ENCODE results near the gene SCARB2.
"Not testable (repeated sequence)": the region's sequence is repeated elsewhere in the genome, so short reads cannot be mapped to it uniquely, and the experiment has no call there.

Gene SCARB2, protein sequence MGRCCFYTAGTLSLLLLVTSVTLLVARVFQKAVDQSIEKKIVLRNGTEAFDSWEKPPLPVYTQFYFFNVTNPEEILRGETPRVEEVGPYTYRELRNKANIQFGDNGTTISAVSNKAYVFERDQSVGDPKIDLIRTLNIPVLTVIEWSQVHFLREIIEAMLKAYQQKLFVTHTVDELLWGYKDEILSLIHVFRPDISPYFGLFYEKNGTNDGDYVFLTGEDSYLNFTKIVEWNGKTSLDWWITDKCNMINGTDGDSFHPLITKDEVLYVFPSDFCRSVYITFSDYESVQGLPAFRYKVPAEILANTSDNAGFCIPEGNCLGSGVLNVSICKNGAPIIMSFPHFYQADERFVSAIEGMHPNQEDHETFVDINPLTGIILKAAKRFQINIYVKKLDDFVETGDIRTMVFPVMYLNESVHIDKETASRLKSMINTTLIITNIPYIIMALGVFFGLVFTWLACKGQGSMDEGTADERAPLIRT

DNA sequence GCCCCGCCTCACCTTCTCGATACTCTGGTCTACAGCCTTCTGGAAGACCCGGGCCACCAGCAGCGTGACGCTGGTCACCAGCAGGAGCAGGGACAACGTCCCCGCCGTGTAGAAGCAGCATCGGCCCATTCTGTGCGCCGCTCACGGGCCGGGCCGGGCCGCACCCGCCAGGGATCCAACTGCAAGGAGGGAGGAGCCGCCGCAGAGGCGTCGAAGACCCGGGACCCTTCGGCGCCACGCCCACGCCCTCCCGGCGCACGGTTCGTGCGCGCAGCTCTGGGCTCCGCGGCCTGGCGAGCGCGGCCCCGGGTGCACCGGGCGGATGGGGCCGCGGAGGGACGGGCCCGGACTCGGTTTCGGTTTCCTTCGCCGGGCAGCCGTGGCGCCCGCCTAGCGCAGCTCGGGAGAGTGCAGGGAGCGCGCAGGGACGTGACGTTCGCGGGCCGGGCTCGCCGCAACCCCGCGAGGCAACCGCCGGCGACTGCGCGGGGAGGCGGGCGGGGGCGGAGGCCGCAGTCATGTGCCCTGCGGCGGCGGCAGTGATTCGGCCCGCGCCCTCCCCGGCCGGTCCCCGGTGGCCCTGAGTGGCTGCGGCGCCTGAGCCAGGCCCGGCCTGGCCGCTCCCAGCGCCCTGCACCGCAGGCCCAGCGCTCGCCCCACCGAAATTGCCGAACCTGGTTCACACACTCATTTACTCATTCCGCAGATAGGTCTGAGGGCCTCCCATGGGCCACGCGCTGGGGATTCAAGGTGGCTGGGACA lies at the start of gene SCARB2:
Gene SCARB2, minus strand, starts transcription at position 410 of the 762 bp plus-strand sequence. Its CDS starts 281 bp downstream, at position 129.
- peak; percentile 32 to 56 for DNase-seq (ENCODE audit: low read depth in 2 of 2)

DNA sequence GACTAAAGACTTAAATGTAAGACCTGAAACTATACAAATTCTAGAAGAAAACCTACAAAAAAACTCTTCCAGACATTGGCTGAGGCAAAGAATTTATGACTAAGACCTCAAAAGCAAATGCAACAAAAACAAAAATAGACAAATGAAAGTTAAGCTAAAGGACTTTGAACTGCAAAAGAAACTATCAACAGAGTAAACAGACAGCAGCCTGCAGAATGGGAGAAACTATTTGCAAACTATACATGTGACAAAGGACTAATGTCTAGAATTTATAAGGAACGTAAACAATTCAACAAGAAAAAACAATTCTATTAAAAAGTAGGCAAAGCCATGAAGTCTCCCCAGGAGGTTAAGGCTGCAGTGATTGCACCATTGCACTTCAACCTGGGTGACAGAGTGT lies 46.9 kb upstream of the SCARB2 start:
- no peak for DNase-seq (ENCODE audit: low read depth in 2 of 2)

- DNase-seq (ENCODE audit: low read depth in 2 of 2) = no peak
Measured at GRCh38 chr4:76257824-76258223, 44.2 kb upstream of the SCARB2 start.

DNA sequence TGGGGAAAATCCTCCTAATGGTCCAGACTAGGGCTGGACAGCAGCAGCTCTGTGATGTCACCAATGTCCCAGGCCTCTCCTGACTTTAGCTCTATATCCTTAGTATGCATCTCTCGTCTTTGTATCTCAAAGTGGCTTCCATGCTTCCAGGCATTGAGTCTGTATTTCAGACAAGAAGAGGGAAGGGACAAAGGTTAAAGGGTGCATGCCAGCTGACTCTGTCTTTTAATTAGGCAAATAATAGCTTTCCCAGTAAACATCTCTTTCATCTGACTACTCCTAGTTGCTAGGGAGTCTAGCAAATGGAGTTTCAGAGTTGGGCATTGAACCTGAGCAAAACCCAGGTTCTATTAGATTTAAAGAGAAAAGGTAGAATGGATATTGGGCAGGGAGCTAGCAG lies 43.3 kb upstream of the SCARB2 start:
- no peak for DNase-seq (ENCODE audit: low read depth in 2 of 2)

GRCh38 chr4:76256032-76256431 lies 42.4 kb upstream of the SCARB2 start:
- DNase-seq (ENCODE audit: low read depth in 2 of 2) = no peak

GRCh38 chr4:76253511-76253910 lies 39.9 kb upstream of the SCARB2 start:
- DNase-seq (ENCODE audit: low read depth in 2 of 2) = no peak

- no peak for DNase-seq (ENCODE audit: low read depth in 2 of 2)
Measured at GRCh38 chr4:76252271-76252653, 38.6 kb upstream of the SCARB2 start.

- peak in 1 of 2 donors; percentile 7 for DNase-seq (ENCODE audit: low read depth in 2 of 2)
Measured at GRCh38 chr4:76251441-76252270, 38.0 kb upstream of the SCARB2 start, which contains the start of gene FAM47E. TSS of gene FAM47E (plus strand) at chr4:76251721. CDS start at chr4:76251747, 26 bp downstream.

DNA sequence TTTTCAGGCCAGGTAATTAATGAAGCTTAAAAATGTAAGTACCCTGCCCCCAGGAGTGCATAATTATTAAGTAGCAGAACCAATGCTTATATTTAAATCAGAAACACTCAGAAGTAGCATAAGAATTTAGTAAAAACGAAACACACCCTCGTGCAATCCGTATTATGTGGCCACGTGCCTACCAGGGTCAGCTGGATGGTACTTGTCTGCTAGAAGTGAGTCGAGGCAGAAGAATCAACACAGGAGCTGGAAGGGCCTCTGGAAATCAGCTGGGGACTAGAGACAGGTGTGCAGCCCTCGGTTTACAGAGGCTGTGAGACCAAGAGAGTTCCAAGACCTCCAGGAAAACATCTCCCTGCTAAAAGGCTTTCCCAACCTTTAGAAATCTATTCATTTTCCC lies 37.3 kb upstream of the SCARB2 start:
- no peak for DNase-seq (ENCODE audit: low read depth in 2 of 2)

DNA sequence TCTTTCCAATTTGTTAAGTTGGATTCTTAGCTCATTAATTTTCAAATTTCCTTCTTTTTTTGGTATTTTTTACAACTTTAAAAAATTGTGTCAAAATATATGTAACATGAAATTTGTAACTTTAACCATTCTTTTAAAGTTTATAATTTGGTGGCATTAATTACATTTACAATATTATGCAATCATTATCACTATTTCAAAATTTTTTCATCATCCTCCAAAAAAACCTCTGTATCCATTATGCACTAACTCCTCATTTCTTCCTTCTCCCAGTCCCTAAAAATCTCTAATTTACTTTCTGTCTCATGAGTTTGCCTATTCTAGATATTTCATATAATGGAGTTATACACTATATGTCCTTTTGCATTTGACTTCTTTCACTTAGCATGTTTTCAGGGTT lies 33.2 kb upstream of the SCARB2 start:
- DNase-seq (ENCODE audit: low read depth in 2 of 2) = no peak

DNA sequence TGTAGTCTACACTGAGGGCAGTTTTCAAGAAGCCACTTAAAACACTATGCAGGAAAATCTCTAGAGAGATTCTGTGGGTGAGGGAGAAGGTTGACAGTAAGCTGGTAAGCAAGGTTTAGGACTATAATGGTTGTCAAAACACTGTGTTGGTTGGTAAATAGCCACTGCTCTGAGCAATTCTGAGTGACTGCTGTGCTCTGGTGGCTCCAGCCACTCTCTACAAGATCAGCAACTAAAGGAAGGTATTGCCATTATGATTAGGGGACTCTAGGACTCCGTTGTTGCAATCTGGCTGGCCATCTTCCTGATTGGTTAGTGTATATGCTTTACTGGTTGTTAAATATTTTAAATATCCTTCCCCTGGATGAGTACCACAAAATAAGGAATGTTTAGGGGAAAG lies 32.4 kb upstream of the SCARB2 start:
- DNase-seq (ENCODE audit: low read depth in 2 of 2) = no peak

GRCh38 chr4:76243877-76244276 lies 30.3 kb upstream of the SCARB2 start:
- not testable (repeated sequence) for DNase-seq (ENCODE audit: low read depth in 2 of 2)

DNA sequence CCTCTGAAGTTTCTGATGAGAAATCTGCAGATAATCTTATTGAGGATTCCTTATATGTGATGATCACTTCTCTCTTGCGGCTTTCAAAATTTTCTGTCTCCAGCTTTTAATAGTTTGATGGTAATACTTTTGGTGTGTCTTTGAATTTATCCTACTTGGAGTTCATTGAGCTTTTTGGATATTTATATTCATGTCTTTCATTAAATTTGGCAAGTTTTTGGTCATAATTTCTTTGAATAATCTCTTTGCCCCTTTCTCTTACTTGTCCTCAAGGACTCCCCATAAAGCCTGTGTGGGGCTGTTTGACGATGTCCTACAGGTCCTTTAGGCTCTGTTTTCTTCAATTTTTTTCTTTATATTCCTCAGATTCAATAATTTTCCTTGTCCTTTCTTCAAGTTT lies 26.6 kb upstream of the SCARB2 start:
- DNase-seq (ENCODE audit: low read depth in 2 of 2) = no peak

- DNase-seq (ENCODE audit: low read depth in 2 of 2) = no peak
Measured at GRCh38 chr4:76238701-76239100, 25.1 kb upstream of the SCARB2 start.

- DNase-seq (ENCODE audit: low read depth in 2 of 2) = no peak
Measured at GRCh38 chr4:76238236-76238635, 24.6 kb upstream of the SCARB2 start.

GRCh38 chr4:76235915-76236314 lies 22.3 kb upstream of the SCARB2 start:
- DNase-seq (ENCODE audit: low read depth in 2 of 2) = no peak

GRCh38 chr4:76235407-76235806 lies 21.8 kb upstream of the SCARB2 start:
- DNase-seq (ENCODE audit: low read depth in 2 of 2) = no peak

DNA sequence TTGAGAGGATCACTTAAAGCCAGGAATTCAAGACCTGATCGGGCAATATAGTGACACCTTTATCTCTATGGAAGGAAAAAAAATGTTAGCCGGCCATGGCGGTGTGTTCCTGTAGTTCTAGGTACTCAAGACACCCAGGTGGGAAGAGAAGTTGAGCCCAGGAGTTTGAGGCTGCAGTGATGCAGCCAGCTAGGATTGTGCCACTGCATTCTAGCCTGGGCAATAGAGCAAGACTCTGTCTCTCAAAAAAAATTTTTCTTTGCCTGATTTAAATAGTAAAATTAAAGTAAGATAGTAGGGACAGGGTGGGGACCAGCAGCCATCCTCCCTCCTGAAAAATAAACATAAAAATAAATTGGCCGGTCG lies 21.0 kb upstream of the SCARB2 start:
- DNase-seq (ENCODE audit: low read depth in 2 of 2) = no peak

- DNase-seq (ENCODE audit: low read depth in 2 of 2) = no peak
Measured at GRCh38 chr4:76233967-76234678, 20.5 kb upstream of the SCARB2 start.

- DNase-seq (ENCODE audit: low read depth in 2 of 2) = no peak
Measured at GRCh38 chr4:76233529-76233928, 19.9 kb upstream of the SCARB2 start.

GRCh38 chr4:76233083-76233482 lies 19.5 kb upstream of the SCARB2 start:
- DNase-seq (ENCODE audit: low read depth in 2 of 2) = no peak
